Heart left ventricle (tissue), 16 donors: ENCODE measurements around the gene EPS8. TPM values are rescaled to one million over a fixed set of nuclear protein-coding genes. Genes with fewer than 3 reads are reported as not detected.

Source experiments
- ATAC-seq, 4 donors: fragments of 200-7000 bp; cut with Tn5 transposase; one replicate each; pipeline ENCODE4 v1.9.1; 2020 to 2022; ENCODE audit warnings: moderate library complexity in 4 of 4, mild to moderate bottlenecking in 3 of 4, moderate number of reproducible peaks in 1 of 4
- DNase-seq, 5 donors: peaks; one replicate each; pipeline ENCODE4 v3.0.0-alpha.2; 2020
- H3K27ac ChIP-seq, 12 donors: fragments of 200-600 bp; sonication (generic) in 4 of 12; one replicate each; pipeline versions ENCODE4 v1.5.0 to v1.8.0; 2016 to 2022; ENCODE audit warnings: mild to moderate bottlenecking in 2 of 12
- H3K27me3 ChIP-seq, 9 donors: fragments of 200-600 bp; sonication (generic) in 2 of 9; one replicate each; pipeline versions ENCODE4 v1.5.1 to v1.8.0; 2016 to 2022; ENCODE audit warnings: mild to moderate bottlenecking in 3 of 9
- H3K36me3 ChIP-seq, 9 donors: fragments of 200-600 bp; sonication (generic) in 2 of 9; one replicate each; pipeline versions ENCODE4 v1.5.0 to v1.8.0; 2018 to 2022; ENCODE audit warnings: mild to moderate bottlenecking in 2 of 9
- H3K4me1 ChIP-seq, 12 donors: fragments of 200-600 bp; sonication (generic) in 4 of 12; one replicate each; pipeline versions ENCODE4 v1.5.0 to v1.8.0; 2016 to 2022; ENCODE audit warnings: mild to moderate bottlenecking in 3 of 12
- H3K4me3 ChIP-seq, 12 donors: fragments of 200-600 bp; sonication (generic) in 4 of 12; one replicate each; pipeline versions ENCODE4 v1.5.0 to v1.8.0; 2017 to 2022; ENCODE audit warnings: mild to moderate bottlenecking in 9 of 12, moderate library complexity in 4 of 12
- H3K9me3 ChIP-seq, 12 donors: fragments of 200-600 bp; sonication (generic) in 4 of 12; one replicate each; pipeline versions ENCODE4 v1.5.0 to v1.8.0; 2016 to 2022; ENCODE audit warnings: mild to moderate bottlenecking in 1 of 12
- POLR2A ChIP-seq, 2 donors: fragments of 450-650 bp; IDR thresholded peaks; one replicate each; pipeline ENCODE4 v1.6.1; 2017; ENCODE audit warnings: antibody characterized with exemption in 2 of 2, mild to moderate bottlenecking in 2 of 2, moderate library complexity in 2 of 2
- WGBS, 4 donors: extraction: QIAGEN DNeasy Blood & Tissue Kit in 2 of 4; methylation state at CpG; one replicate each; pipeline versions ENCODE4 v1.1.5 to v1.1.7; 2013 to 2018; 5-methylcytosine and 5-hydroxymethylcytosine counted together
- intact Hi-C, 10 donors: fragments of 100-400 bp; cut with DNase I; formaldehyde crosslinking; loops; one replicate each; pipeline versions ENCODE4 v1.11.1 to v1.14.2; 2022
- polyA plus RNA-seq, 2 donors: library from polyadenylated mRNA; stranded (reverse); fragments of 200-250 nt; gene quantifications; one replicate each; pipeline ENCODE4 v1.2.3, GENCODE V29; 2013
- total RNA-seq, 9 donors: library from RNA; depleted of rRNA in 2 of 9; stranded (reverse); fragments of >200 nt in 2 of 9; fragmentation: NEBNext Ultra II Directional in 3 of 9; extraction: Animal tissue kit (Norgen Biotek cat#: 25700) in 3 of 9; gene quantifications; one replicate each; pipeline versions ENCODE4 v1.1.0 to v1.2.4, GENCODE V29; 2016 to 2023
- TF ChIP-seq, protein P1 (sequence below), 12 donors: fragments of 200-600 bp; sonication (generic) in 4 of 12; IDR thresholded peaks; one replicate each; pipeline versions ENCODE4 v1.5.0 to v1.8.0; 2018 to 2022; ENCODE audit warnings: antibody characterized with exemption in 12 of 12, mild to moderate bottlenecking in 5 of 12
- donor health status: ischemic (EF 13 %, LVEDD 7.1; RV severe dilation, severe dysfunction).
- donor health status: healthy with polysubstance abuse.
- donor health status: DM: no; HTN: yes; CAD: no.
- donor health status: DM: no; HTN: no; CAD: no.
- donor health status: ischemic (EF 25% LVEDD 6.9; RV normal size, moderate dysfunction).
- donor health status: ischemic (EF 25% LVEDD 5.7; RV mildly dilated, moderate dysfunction).
- donor health status: healthy.
- donor health status: DM: yes; HTN: yes; CAD: no.
- donor health status: ischemic (EF 35%, LVEDD 5.7; RV mildly dilated, moderate dysfunction).
- donor health status: nonischemic (EF 11% LVEDD 7.7; RV severe dilation, severe dysfunction).
- donor health status: DM: yes; HTN: yes; CAD: no.
- donor health status: PGD.
- donor health status: ischemic (EF 29% LVEDD 5.4; RV normal size, mild dysfunction).
- donor health status: nonischemic (EF 23%, LVEDD 6.1; RV moderate dilation, normal function).

The EPS8 gene
- total and polyA plus RNA-seq, 11 donors: 11.7 to 56.0 (median 20.9) TPM

- Histone ChIP-seq H3K9me3 (no peaks in the 10 kb centered on the region), H3K4me1 (peaks cover 0 to 28% (median 3%) of the 10 kb centered on the region in 12 donors), H3K27me3 (no peaks in the 10 kb centered on the region), H3K36me3 (peaks cover 0 to 28% (median 6%) of the 10 kb centered on the region in 9 donors), H3K27ac (no peak overlapping the region), H3K4me3 (no peak overlapping the region)
- 83 to 88% (median 84%) methylated on average over 3 of the region's 3 CpGs for WGBS, 4 donors
- ATAC-seq (no peak), DNase-seq (no peak)
- TF ChIP-seq POLR2A (IDR thresholded peaks at IDR 0.05): no peak
- TF ChIP-seq, protein P1, sequence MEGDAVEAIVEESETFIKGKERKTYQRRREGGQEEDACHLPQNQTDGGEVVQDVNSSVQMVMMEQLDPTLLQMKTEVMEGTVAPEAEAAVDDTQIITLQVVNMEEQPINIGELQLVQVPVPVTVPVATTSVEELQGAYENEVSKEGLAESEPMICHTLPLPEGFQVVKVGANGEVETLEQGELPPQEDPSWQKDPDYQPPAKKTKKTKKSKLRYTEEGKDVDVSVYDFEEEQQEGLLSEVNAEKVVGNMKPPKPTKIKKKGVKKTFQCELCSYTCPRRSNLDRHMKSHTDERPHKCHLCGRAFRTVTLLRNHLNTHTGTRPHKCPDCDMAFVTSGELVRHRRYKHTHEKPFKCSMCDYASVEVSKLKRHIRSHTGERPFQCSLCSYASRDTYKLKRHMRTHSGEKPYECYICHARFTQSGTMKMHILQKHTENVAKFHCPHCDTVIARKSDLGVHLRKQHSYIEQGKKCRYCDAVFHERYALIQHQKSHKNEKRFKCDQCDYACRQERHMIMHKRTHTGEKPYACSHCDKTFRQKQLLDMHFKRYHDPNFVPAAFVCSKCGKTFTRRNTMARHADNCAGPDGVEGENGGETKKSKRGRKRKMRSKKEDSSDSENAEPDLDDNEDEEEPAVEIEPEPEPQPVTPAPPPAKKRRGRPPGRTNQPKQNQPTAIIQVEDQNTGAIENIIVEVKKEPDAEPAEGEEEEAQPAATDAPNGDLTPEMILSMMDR (IDR thresholded peaks at IDR 0.05): no peak
- intact Hi-C loops: no loop called here
These were observed 118.4 kb downstream of the EPS8 start for GRCh38 chr12:15670756-15671155.

DNA sequence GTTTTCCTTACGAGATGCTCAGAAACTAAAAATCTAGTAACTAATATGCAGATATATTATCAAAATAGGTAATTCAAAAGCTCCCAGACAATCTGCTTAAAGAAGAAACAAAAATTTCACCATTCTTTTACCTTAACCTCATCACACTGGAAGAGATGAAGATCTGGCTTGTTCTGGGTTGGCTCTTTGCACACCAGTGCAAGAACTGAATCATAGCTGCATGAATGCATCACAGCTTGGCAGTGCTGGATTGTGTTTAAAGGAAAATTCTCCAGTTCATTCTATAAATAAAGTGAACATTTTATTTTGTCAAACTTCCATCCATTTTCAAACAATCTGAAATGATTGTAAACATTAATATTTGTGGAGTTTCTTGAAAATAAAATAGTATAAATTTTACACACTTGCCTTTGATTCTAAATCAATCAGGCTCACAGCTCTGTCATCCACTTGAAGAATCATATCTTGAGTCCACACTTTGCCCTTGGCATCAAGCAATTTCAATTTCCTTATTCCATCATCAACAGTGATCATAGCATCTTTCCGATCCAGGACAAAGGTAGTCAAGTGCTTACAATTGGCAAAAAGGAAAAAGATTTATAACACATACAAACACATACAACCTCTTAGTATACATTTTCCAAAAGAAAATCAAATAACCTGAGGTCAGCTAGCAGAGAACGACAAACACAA, 119.8 kb downstream of the EPS8 start:
- Histone ChIP-seq H3K4me3 (no peak overlapping the region), H3K4me1 (peaks cover 0 to 28% (median 3%) of the 10 kb centered on the region in 12 donors), H3K9me3 (no peaks in the 10 kb centered on the region), H3K27me3 (no peaks in the 10 kb centered on the region), H3K36me3 (peaks cover 0 to 42% (median 16%) of the 10 kb centered on the region in 9 donors), H3K27ac (peak overlapping the region in 1 of 12 donors; percentile 1)
- ATAC-seq (no peak), DNase-seq (no peak)
- intact Hi-C loops: no loop called here
- TF ChIP-seq POLR2A (IDR thresholded peaks at IDR 0.05): no peak
- TF ChIP-seq, protein P1 (IDR thresholded peaks at IDR 0.05): no peak
- WGBS, 4 donors: 91 to 95% (median 93%) methylated on average over 3 of the region's 3 CpGs

DNA sequence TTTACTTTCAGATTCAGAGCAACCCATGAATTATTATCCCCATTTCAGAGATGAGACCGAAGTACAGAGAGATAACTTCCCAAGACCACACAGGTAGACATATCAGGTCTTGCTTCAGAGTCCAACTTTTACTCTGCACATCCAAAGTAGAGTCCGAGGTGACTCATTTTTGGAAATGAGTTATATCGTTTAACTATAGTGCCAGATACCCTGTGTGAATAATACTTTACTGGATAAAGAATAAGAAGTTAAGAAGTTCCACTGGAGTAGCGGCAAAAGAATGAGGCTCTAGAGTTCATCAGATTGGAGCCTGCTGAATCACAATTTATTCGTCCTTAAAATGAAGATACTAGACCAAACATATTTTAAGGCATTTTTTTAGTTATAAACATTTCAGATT, 124.7 kb downstream of the EPS8 start:
- Histone ChIP-seq H3K9me3 (no peaks in the 10 kb centered on the region), H3K27ac (no peak overlapping the region), H3K27me3 (no peaks in the 10 kb centered on the region), H3K36me3 (peaks cover 0 to 85% (median 42%) of the 10 kb centered on the region in 9 donors), H3K4me3 (no peak overlapping the region), H3K4me1 (peaks cover 0 to 11% (median 0%) of the 10 kb centered on the region in 12 donors)
- ATAC-seq (no peak), DNase-seq (no peak)
- intact Hi-C loops: no loop called here
- TF ChIP-seq POLR2A (IDR thresholded peaks at IDR 0.05): no peak
- TF ChIP-seq, protein P1 (IDR thresholded peaks at IDR 0.05): no peak
- WGBS, 4 donors: 89 to 94% (median 92%) methylated on average over 5 of the region's 5 CpGs

DNA sequence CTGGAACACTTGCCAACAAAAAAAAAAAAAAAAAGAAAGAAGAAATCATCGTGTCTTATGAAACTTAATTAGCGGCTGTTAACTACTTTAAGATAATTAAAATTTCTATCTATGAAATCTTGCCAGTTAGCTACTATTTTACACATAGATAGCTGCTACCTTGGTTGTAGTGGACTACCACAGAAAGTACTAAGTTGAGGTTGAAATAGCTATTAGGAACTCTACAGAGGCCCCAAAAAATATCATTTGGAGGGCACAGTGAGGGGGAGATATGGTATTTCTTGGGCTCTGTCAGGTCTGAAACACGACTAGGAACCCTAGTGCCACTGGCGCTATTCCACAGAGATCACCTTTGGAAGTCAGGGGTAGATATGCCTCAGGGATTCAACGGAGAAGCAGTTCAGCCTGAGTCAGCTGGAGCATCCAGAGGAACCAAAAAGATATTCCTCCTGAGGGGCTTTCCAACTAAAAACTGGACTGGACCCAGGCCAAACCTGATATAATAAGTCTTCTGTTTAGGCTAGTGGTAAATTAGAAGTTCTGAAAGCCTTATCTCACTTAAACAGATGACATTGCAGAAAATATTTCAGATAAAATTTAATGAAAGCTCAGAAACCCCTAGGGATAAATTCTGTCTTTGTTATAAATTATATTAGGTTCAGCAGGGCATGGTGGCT, 126.1 kb downstream of the EPS8 start:
- peaks cover 0 to 87% (median 56%) of the 10 kb centered on the region in 9 donors for H3K36me3 ChIP-seq
- intact Hi-C loops: no loop called here
- no peak for ATAC-seq

More for the DNA sequence above, 126.1 kb downstream of the EPS8 start:
- H3K27me3 ChIP-seq: no peaks in the 10 kb centered on the region
- TF ChIP-seq, protein P1 (IDR thresholded peaks at IDR 0.05): no peak
- TF ChIP-seq POLR2A (IDR thresholded peaks at IDR 0.05): no peak
- no peaks in the 10 kb centered on the region for H3K9me3 ChIP-seq
- WGBS, 4 donors: 81 to 88% (median 85%) methylated on average over 5 of the region's 5 CpGs
- no peak for DNase-seq
- no peak overlapping the region for H3K4me3 ChIP-seq
- no peak overlapping the region for H3K27ac ChIP-seq
- H3K4me1 ChIP-seq: no peaks in the 10 kb centered on the region
